GM12872 (cell line): ENCODE data around the gene FSCN2.

Experiments
- TF ChIP-seq, protein P1 (sequence below): IDR thresholded peaks from 3 replicates; pipeline ENCODE4 v1.5.1; 2011; ENCODE audit warnings: low read depth, mild to moderate bottlenecking, low read length, moderate library complexity; ENCODE audit not compliant: insufficient read depth

The FSCN2 gene

DNA sequence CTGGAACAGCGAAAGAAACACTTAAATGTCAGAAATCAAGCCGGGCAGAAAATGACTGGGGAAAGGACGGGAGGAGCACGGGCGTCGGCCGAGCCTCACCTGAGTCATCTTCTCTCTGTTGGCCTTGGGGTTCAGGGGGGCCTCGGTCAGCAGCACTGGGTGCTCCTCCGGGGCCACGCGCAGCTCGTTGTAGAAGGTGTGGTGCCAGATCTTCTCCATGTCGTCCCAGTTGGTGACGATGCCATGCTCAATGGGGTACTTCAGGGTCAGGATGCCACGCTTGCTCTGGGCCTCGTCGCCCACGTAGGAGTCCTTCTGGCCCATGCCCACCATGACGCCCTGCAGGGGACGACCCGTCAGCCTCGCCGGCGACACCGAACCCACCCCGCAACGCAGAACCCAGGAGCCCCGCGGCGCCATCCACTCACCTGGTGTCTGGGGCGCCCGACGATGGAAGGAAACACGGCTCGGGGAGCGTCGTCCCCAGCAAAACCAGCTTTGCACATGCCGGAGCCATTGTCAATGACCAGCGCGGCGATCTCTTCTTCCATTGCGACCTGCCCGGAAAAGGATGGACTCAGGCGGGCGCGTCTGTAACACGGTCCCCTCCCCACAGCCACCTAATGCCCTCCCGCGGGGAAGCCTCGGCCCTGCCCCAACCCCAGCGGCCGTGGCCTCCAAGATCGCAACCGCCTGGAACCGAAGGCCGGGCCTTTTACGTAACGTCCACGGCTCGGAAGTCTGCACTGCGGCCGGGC, 16.2 kb upstream of the FSCN2 start:
- TF ChIP-seq, protein P1, sequence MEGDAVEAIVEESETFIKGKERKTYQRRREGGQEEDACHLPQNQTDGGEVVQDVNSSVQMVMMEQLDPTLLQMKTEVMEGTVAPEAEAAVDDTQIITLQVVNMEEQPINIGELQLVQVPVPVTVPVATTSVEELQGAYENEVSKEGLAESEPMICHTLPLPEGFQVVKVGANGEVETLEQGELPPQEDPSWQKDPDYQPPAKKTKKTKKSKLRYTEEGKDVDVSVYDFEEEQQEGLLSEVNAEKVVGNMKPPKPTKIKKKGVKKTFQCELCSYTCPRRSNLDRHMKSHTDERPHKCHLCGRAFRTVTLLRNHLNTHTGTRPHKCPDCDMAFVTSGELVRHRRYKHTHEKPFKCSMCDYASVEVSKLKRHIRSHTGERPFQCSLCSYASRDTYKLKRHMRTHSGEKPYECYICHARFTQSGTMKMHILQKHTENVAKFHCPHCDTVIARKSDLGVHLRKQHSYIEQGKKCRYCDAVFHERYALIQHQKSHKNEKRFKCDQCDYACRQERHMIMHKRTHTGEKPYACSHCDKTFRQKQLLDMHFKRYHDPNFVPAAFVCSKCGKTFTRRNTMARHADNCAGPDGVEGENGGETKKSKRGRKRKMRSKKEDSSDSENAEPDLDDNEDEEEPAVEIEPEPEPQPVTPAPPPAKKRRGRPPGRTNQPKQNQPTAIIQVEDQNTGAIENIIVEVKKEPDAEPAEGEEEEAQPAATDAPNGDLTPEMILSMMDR: no peak

DNA sequence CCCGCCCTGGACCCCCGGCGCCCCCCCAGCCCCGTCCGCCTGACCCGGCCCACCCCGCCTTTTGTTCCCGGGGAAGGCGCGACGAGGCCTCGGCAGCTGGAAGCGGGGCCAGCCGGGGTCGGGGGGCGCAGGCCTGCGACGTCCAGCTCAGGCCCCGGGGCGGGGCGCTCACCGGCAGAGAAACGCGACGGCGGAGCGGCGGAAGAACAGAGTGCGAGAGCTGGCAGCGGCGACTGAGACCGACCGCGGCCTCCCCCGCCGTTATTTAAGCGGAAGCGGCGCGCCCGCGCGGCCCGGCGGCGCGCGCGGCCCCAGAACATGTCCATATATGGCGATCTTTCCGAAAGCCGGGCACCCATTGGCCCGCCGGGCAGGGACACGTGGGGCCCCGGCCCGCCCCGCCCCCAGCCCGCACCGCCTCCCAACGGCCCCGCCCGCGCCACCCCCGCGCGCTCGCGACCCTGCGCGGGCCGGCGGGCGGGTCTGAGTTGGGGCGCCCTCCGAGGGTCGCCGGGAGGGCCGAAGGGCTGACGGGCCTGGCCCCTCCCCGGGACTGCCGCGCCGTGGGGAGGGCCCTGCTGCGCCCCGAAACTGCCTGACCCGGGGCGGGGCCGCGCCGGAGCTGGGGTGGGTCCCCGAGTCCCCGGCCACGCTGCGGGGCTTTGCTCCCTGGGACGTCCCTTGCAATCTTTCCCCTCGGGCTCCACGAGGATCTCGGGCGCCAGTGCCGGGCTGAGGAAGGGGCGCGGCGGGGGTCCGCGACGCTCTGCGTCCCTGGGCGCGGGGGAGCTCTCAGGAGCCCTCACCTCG, 15.4 kb upstream of the FSCN2 start, which contains the start of gene ACTG1:
Gene ACTG1 (minus strand): TSS at position 238 of the 810 bp plus-strand sequence. CDS start 445 bp downstream, outside the sequence.
- TF ChIP-seq, protein P1: no peak

DNA sequence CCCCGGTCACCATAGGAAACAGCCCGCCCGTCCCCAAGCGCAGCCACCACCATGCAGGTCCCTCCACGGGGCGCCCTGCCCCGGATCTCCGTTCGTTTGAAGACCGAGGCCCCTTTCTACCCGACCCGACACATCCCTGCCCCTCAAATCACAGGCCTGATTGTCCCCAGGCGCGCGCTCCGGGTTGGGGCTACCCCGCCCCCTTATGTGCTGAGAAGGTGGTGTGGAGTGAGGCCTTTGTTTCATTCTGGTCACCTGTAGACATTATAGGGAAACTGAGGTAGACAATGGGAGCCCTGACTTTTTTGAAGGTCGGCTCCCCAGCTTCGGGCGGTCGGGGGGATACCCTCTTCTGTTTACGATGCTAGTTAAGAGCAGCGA, 14.8 kb upstream of the FSCN2 start:
- TF ChIP-seq, protein P1: no peak

DNA sequence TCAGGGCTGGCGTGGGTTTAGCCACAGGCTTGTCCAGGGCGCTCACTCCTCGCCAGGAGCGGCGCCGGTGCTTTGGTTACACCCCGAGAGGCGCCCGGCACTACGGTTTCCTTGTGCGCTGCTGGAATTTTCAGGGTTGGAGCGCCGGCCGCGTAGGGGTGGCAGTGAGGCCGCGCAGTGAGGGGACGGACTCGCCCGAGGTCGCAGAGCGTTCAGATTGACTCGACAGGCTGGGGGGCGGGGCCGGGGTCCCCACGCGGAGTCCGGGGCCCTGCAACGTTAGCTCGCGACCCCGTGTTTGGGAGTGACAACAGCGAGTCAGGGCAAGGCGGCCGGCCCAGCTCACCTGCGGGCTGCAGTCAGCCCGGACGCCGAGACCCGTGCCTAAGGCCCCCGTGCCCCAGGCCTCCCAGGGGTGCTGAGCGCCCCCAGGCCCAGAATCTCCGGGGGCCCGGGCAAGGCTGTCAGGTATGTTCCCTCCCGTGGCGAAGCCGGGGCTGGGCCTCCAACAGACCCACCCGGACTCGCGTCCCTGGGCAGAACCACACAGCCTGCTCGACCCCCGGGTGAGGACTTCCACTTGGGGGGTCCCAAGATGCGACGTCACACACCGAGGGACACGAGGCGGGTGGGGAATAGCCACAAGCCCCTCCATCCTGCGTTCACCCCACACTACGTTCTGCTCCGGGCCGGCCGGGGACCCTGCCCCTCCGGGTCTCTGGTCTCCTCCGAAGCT, 14.3 kb upstream of the FSCN2 start:
- TF ChIP-seq, protein P1: no peak

DNA sequence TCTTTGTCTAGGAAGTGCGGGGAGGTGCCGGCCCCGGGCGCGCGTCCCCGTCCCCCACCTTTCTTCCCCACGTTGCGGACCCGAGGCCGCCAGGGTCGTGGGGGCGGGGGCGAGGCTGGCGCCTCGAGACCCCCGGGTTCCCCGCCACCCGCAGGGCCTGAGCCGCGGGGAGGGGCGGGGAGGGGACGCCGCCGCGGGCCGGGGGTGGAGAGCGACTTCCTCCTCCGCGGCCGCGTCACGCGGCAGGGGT, 13.8 kb upstream of the FSCN2 start:
- TF ChIP-seq, protein P1: no peak

DNA sequence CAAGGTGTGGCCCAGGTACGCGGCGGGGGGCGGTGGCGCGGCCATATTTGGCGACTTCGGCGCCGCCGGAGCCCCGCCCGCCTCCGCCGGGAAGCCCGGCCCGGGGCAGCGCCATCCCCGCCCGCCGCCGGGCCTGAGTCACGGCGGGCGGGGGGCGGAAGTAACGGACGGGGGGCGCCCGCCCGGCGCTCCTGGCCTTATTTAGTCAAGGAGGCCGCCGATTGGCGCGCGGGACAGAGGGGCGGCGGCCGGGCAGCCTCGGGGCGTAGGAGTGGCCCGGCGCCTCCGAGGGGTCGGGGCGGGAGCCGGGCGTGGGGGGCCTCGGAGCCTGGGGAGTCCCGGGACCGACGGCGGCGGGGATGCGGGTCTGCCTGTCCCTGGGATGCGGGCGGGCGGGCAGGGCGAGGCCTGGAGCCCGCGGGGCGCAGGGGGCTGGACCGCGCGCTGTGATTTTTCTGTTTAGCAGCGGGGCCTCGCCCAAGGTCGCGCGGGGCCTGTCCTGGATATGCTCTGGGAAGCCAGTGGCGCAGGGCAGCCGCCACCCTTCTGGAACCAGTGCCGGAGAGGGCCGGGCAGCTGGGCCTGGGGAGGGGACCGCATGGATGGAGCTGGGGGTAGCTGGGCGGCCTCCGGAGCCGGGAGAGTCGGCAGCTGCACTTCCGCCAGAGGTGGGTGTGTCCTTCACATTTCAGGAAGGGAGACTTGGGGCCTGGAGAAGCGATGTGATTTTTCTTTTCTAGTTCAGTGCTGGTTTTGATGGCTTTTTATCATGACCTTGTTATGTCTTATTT, 13.2 kb upstream of the FSCN2 start:
- TF ChIP-seq, protein P1: no peak
